Esophagus (tissue), 2 donors: ENCODE measurements around the gene BCCIP. TPM values are rescaled to one million over a fixed set of nuclear protein-coding genes. Genes with fewer than 3 reads are reported as not detected.

Source experiments
- H3K27ac ChIP-seq, 2 donors: one replicate each; pipeline ENCODE4 v1.5.1; 2013; ENCODE audit warnings: low read depth in 2 of 2, mild to moderate bottlenecking in 2 of 2, inconsistent platforms in 1 of 2, low read length in 1 of 2, moderate library complexity in 1 of 2
- H3K27me3 ChIP-seq, 2 donors: one replicate each; pipeline ENCODE4 v1.6.1; 2013; ENCODE audit warnings: low read length in 2 of 2, control low read depth in 1 of 2, mild to moderate bottlenecking in 1 of 2; ENCODE audit not compliant: insufficient read depth in 2 of 2, control insufficient read depth in 1 of 2
- H3K36me3 ChIP-seq, 2 donors: one replicate each; pipeline ENCODE4 v1.6.1; 2013; ENCODE audit warnings: low read length in 1 of 2; ENCODE audit not compliant: control insufficient read depth in 2 of 2, insufficient read depth in 2 of 2
- H3K4me1 ChIP-seq, 2 donors: one replicate each; pipeline ENCODE4 v1.6.1; 2013; ENCODE audit warnings: low read length in 1 of 2; ENCODE audit not compliant: control insufficient read depth in 2 of 2, insufficient read depth in 2 of 2
- H3K4me3 ChIP-seq, 2 donors: one replicate each; pipeline ENCODE4 v1.5.1; 2013; ENCODE audit warnings: low read length in 2 of 2, mild to moderate bottlenecking in 2 of 2, low read depth in 1 of 2, moderate library complexity in 1 of 2
- H3K9me3 ChIP-seq, 2 donors: one replicate each; pipeline ENCODE4 v1.6.1; 2013; ENCODE audit warnings: mild to moderate bottlenecking in 2 of 2, low read depth in 1 of 2, low read length in 1 of 2, moderate library complexity in 1 of 2; ENCODE audit not compliant: control insufficient read depth in 2 of 2, insufficient read depth in 1 of 2
- WGBS, 2 donors: extraction: QIAGEN DNeasy Blood & Tissue Kit; methylation state at CpG; one replicate each; pipeline ENCODE4 v1.1.7; 2013; 5-methylcytosine and 5-hydroxymethylcytosine counted together
- polyA plus RNA-seq, 2 donors: library from polyadenylated mRNA; stranded (reverse); fragments of 200-250 nt; gene quantifications; one replicate each; pipeline ENCODE4 v1.2.3, GENCODE V29; 2013
- donor health status: healthy with polysubstance abuse.
- donor health status: Bipolar disorder and iron deficiency.

The BCCIP gene
- 10 to 100 TPM; 44.4 to 51.7 TPM for polyA plus RNA-seq

GRCh38 chr10:125822878-125823662 is at the start of gene BCCIP, which contains the start of gene UROS:
Gene BCCIP (plus strand): TSS chr10:125823546. CDS start chr10:125823558, 12 bp downstream.
Gene UROS (minus strand): TSS chr10:125823258. CDS start chr10:125816499, 6,759 bp downstream.
- H3K27ac ChIP-seq, result peak within 1 kb of the TSS; percentile 62 to 96
- 0% methylated on average over 72 to 74 of the region's 74 CpGs for WGBS, 2 donors

DNA sequence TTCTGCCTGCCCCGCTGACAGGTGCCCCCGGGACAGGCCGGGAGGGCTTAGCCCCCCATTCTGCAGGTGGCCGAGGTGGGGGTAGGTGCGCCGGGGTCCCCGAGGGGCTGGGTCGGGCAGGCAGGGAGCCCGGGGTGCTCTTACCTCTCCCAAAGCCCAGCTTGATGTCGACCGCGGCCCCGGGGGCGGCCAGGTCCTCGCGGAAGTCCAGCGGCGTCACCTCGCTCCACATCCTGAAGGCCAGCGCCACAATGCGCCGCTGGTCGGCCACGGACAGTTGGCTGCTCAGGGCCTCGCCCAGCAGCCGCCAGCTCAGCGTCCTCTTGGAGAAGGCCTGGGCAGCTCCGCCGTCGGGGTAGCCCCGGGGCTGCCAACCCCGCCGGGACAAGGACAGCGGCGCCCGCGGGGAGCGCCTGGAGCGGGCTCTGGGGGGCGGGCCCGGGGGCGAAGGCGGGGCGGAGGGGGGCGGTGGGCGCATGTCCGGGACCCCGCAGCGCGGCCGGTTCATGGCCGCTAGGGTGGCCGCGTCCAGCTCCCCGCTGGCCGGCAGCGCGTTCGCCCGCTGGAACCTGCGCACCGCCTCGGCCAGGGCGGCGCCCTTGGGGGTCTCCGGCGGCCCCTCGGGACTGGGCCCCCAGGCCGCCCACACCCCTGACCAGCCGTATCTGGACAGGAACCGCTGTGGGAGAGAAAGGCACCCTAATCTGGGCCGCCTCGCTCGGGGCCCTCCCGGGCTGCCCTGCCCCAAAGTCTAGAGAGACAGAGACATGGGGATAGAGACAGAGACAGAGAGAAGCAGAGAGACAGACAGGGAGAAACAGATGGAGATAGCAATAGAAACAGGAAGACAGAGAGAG is 49.4 kb upstream of the BCCIP start:
- Histone ChIP-seq H3K9me3 (no peaks in the 10 kb centered on the region), H3K27me3 (no peaks in the 10 kb centered on the region), H3K36me3 (no peaks in the 10 kb centered on the region), H3K4me1 (peaks cover 0 to 2% of the 10 kb centered on the region in 2 donors), H3K4me3 (no peak overlapping the region), H3K27ac (no peak overlapping the region)
- whole genome bisulfite sequencing, 2 donors, result 79 to 85% methylated on average over 63 to 75 of the region's 75 CpGs

More at GRCh38 chr10:125822878-125823662, at the start of gene BCCIP, which contains the start of gene UROS:
- H3K36me3 ChIP-seq, result peaks cover 0 to 2% of the 10 kb centered on the region in 2 donors
- no peaks in the 10 kb centered on the region for H3K4me1 ChIP-seq
- H3K27me3 ChIP-seq, result no peaks in the 10 kb centered on the region
- peak within 1 kb of the TSS; percentile 94 to 95 for H3K4me3 ChIP-seq
- no peaks in the 10 kb centered on the region for H3K9me3 ChIP-seq

DNA sequence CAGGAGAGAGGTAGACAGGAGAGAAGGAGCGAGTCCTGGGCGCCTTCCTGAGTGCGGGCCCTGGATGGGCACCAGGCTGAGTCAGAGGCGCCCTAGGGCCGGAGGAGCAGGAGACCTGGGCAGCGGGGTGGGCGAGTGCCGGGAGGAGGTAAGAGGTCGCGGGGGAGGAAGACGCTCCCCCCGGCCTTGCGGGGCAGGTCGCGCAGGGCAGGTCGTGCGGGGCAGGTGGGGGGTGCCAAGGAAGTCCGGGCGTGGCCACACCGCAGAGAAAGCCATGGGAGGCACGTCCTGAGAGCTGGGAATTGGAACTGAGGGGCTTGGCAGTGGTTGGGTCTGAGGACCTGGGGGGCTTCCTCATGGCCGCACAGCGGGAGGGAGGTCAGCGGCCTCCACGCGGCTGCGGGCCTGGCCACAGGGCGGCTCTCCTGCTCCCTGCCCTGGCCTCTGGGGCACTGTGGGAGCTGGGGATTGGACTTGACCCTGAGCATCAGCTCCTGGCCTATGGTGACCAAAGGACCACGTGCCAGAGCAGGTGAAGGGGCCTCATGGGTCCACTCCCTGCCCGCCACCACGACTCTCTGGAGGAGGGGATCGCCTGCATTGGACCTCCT is 48.7 kb upstream of the BCCIP start:
- WGBS, 2 donors, result 83 to 92% methylated on average over 32 of the region's 32 CpGs
- Histone ChIP-seq H3K27me3 (no peaks in the 10 kb centered on the region), H3K36me3 (no peaks in the 10 kb centered on the region), H3K4me1 (peaks cover 0 to 2% of the 10 kb centered on the region in 2 donors), H3K4me3 (no peak overlapping the region), H3K9me3 (no peaks in the 10 kb centered on the region), H3K27ac (no peak overlapping the region)

DNA sequence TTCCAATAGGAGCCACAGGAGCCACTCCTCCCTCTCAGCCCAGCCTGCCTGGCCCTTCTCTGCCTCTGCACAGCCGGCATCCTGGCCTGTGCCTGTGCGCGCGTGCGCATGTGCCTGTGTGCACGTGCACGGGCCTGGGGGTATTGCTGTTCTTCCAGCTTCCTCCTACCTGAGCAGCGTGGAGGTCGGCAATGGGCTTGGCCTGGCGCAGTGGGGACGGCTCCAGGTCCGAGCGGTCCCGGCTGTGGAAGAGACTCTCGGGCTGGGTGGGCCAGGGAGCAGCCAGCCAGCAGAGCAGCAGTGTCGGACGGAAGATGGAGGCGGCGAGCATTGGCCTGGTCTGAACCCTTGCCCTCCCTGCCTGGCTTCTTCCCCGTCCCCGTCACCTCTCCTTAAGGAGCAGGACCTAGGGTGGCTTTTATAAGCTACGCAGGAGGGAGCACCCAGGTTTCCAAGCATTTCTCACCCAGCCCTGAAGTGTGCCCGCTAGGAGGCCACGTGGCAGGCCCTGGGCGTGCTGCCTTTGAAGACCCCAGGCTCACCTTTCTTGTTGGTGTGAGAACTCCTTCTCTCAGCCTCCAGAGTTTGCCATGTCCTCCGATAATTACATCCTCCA is 47.7 kb upstream of the BCCIP start, which contains the start of gene MMP21:
TSS of gene MMP21 (minus strand) at position 331 of the 616 bp plus-strand sequence. CDS start at position 331, 0 bp downstream.
- Histone ChIP-seq H3K27ac (no peak within 1 kb of the TSS), H3K9me3 (peaks cover 0 to 4% of the 10 kb centered on the region in 2 donors), H3K4me1 (peaks cover 0 to 2% of the 10 kb centered on the region in 2 donors), H3K4me3 (no peak within 1 kb of the TSS), H3K36me3 (no peaks in the 10 kb centered on the region), H3K27me3 (no peaks in the 10 kb centered on the region)
- 86 to 88% methylated on average over 26 of the region's 26 CpGs for WGBS, 2 donors

- WGBS, 2 donors, result 88 to 90% methylated on average over 9 of the region's 9 CpGs
- Histone ChIP-seq H3K27me3 (no peaks in the 10 kb centered on the region), H3K9me3 (peaks cover 0 to 4% of the 10 kb centered on the region in 2 donors)
Observed at GRCh38 chr10:125777806-125778205, 45.5 kb upstream of the BCCIP start.

GRCh38 chr10:125778556-125778955 is 44.8 kb upstream of the BCCIP start:
- Histone ChIP-seq H3K27ac (no peak overlapping the region), H3K4me3 (no peak overlapping the region), H3K9me3 (peaks cover 0 to 4% of the 10 kb centered on the region in 2 donors), H3K4me1 (peaks cover 0 to 2% of the 10 kb centered on the region in 2 donors), H3K27me3 (no peaks in the 10 kb centered on the region), H3K36me3 (no peaks in the 10 kb centered on the region)
- WGBS, 2 donors, result 51 to 63% methylated on average over 5 of the region's 5 CpGs

More at GRCh38 chr10:125777806-125778205, 45.5 kb upstream of the BCCIP start:
- H3K27ac ChIP-seq, result no peak overlapping the region
- peaks cover 0 to 2% of the 10 kb centered on the region in 2 donors for H3K4me1 ChIP-seq
- H3K4me3 ChIP-seq, result no peak overlapping the region
- H3K36me3 ChIP-seq, result no peaks in the 10 kb centered on the region

DNA sequence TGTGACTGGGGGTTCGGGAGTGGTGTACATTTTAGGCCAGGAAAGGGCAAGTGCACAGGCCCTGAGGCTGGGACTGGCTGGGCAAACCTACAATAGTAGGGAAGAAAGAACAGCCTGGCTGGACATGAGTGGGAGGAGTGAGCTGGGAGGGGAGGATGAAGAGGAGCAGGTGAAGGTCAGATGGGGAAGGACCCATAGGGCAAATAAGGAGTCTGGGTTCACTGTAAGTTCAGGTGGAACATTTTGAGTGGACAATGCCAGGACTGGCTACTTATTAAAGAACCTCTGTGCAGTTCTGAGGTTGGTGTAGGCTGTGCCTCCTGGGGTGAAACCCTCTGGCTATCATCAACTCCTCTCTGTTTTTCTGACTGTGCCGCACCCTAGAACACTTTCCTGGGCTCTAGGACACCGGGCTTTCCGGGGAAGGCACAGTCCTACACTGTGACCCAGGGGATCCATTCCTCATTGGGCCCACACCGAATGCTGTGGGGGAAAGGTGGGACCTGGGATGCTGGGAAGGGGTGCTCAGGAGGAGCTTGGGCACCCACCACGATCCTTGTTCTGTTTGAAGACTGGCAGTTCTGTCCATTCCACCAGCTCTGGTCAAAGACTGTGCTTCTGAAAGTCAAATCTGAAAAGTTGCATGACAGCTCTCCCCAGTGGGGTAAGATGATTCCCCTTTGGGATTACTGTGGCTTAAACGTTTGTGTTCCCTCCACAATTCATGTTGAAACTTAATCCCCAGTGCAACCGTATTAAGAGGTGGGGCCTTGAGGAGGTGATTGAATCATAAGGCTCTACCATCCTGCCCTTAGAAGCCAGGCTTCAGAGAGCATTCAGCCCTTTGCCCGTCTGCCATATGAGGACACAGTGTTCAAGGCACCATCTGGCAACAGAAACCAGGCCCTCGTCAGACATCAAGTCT is 43.7 kb upstream of the BCCIP start:
- 75 to 79% methylated on average over 10 of the region's 10 CpGs for WGBS, 2 donors
- no peaks in the 10 kb centered on the region for H3K27me3 ChIP-seq
- H3K36me3 ChIP-seq, result no peaks in the 10 kb centered on the region

GRCh38 chr10:125781374-125781773 is 42.0 kb upstream of the BCCIP start:
- WGBS, 2 donors, result 93% methylated on average over 8 of the region's 8 CpGs
- H3K27ac ChIP-seq, result no peak overlapping the region
- no peaks in the 10 kb centered on the region for H3K27me3 ChIP-seq
- no peaks in the 10 kb centered on the region for H3K36me3 ChIP-seq
- H3K4me3 ChIP-seq, result no peak overlapping the region
- H3K9me3 ChIP-seq, result peaks cover 0 to 4% of the 10 kb centered on the region in 2 donors
- H3K4me1 ChIP-seq, result no peaks in the 10 kb centered on the region

More for the DNA sequence above, 43.7 kb upstream of the BCCIP start:
- Histone ChIP-seq H3K27ac (no peak overlapping the region), H3K9me3 (peaks cover 0 to 4% of the 10 kb centered on the region in 2 donors), H3K4me1 (no peaks in the 10 kb centered on the region), H3K4me3 (no peak overlapping the region)
